ENCODE measurements around the gene LGMN. TPM values are rescaled to one million over a fixed set of nuclear protein-coding genes. Genes with fewer than 3 reads are reported as not detected.
A peak's percentile ranks its signal among the peaks of the same experiment; 100 is the strongest.

Gene LGMN
- total and polyA plus RNA-seq, 2 of the 13 experiments (the other 11 are each of a cell fraction or from before 2014, with no cell fraction given) = 28.9 to 76.4 TPM

DNA sequence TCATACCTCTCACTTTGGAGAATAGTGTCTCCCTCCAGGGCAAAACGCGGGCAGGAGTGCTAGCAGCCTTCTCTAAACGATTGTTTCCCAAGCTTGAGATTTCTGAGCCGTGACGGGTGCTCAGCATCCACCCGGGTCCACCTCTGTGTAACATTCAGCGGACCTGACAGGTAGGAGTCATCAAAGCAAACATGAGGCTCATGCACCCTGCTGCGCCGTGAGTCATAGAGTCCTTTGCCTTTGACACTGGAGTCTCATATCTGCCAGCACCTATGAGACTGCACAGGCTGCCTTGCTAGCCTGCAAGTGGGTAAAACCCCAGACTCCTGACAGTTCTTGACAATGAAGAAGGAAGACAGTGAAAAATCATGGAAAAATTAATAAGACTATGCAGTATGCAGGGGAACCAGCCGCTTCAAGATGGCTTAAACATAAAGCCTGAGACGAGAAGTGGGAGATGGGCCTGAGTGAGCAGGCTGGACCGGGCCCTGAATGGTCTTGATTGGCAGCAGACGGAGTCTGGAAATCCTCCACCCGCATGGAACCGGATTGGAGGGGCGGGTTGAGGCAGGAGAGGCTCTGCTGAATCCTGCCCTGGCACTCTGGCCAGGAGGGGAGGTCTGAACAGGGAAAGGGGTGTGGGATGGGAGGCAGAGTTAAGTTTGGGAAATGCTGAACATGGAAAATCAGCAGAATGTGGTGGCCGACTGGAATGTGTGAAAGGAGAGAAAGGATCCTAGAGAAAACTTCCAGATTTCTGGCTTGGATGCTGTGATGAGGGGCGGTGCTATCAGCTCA lies 54.2 kb downstream of the LGMN start (continued):
- peak; percentile 81 for TF ChIP-seq CREB1 (IDR thresholded peaks at IDR 0.05)
- TF ChIP-seq CREB1 (CRISPR knock-in tag; IDR thresholded peaks at IDR 0.05) = no peak
- TF ChIP-seq, protein P1, sequence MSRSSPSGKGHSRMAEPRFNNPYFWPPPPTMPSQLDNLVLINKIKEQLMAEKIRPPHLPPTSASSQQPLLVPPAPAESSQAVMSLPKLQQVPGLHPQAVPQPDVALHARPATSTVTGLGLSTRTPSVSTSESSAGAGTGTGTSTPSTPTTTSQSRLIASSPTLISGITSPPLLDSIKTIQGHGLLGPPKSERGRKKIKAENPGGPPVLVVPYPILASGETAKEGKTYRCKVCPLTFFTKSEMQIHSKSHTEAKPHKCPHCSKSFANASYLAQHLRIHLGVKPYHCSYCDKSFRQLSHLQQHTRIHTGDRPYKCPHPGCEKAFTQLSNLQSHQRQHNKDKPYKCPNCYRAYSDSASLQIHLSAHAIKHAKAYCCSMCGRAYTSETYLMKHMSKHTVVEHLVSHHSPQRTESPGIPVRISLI (CRISPR knock-in tag; IDR thresholded peaks at IDR 0.05; ENCODE audit: borderline replicate concordance) = no peak
- TF ChIP-seq ZNF33B (CRISPR knock-in tag; IDR thresholded peaks at IDR 0.05) = no peak
- TF ChIP-seq, protein P2, sequence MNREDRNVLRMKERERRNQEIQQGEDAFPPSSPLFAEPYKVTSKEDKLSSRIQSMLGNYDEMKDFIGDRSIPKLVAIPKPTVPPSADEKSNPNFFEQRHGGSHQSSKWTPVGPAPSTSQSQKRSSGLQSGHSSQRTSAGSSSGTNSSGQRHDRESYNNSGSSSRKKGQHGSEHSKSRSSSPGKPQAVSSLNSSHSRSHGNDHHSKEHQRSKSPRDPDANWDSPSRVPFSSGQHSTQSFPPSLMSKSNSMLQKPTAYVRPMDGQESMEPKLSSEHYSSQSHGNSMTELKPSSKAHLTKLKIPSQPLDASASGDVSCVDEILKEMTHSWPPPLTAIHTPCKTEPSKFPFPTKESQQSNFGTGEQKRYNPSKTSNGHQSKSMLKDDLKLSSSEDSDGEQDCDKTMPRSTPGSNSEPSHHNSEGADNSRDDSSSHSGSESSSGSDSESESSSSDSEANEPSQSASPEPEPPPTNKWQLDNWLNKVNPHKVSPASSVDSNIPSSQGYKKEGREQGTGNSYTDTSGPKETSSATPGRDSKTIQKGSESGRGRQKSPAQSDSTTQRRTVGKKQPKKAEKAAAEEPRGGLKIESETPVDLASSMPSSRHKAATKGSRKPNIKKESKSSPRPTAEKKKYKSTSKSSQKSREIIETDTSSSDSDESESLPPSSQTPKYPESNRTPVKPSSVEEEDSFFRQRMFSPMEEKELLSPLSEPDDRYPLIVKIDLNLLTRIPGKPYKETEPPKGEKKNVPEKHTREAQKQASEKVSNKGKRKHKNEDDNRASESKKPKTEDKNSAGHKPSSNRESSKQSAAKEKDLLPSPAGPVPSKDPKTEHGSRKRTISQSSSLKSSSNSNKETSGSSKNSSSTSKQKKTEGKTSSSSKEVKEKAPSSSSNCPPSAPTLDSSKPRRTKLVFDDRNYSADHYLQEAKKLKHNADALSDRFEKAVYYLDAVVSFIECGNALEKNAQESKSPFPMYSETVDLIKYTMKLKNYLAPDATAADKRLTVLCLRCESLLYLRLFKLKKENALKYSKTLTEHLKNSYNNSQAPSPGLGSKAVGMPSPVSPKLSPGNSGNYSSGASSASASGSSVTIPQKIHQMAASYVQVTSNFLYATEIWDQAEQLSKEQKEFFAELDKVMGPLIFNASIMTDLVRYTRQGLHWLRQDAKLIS (CRISPR knock-in tag; IDR thresholded peaks at IDR 0.05) = no peak
- no peak for TF ChIP-seq MLXIP (CRISPR knock-in tag; IDR thresholded peaks at IDR 0.05; ENCODE audit: borderline replicate concordance)
- TF ChIP-seq ARID5B (CRISPR knock-in tag; IDR thresholded peaks at IDR 0.05) = peak; percentile 55
- TF ChIP-seq ZNF607 (CRISPR knock-in tag; IDR thresholded peaks at IDR 0.05; ENCODE audit: borderline replicate concordance) = no peak
- TF ChIP-seq ZNF7 (CRISPR knock-in tag; IDR thresholded peaks at IDR 0.05) = no peak
- TF ChIP-seq, protein P3, sequence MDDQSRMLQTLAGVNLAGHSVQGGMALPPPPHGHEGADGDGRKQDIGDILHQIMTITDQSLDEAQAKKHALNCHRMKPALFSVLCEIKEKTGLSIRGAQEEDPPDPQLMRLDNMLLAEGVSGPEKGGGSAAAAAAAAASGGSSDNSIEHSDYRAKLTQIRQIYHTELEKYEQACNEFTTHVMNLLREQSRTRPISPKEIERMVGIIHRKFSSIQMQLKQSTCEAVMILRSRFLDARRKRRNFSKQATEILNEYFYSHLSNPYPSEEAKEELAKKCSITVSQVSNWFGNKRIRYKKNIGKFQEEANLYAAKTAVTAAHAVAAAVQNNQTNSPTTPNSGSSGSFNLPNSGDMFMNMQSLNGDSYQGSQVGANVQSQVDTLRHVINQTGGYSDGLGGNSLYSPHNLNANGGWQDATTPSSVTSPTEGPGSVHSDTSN (CRISPR knock-in tag; IDR thresholded peaks at IDR 0.05; ENCODE audit: borderline replicate concordance) = no peak
- TF ChIP-seq REXO4 (CRISPR knock-in tag; IDR thresholded peaks at IDR 0.05; ENCODE audit: borderline replicate concordance) = no peak
- TF ChIP-seq JUND (CRISPR knock-in tag; IDR thresholded peaks at IDR 0.05) = peak; percentile 79
- TF ChIP-seq, protein P4, sequence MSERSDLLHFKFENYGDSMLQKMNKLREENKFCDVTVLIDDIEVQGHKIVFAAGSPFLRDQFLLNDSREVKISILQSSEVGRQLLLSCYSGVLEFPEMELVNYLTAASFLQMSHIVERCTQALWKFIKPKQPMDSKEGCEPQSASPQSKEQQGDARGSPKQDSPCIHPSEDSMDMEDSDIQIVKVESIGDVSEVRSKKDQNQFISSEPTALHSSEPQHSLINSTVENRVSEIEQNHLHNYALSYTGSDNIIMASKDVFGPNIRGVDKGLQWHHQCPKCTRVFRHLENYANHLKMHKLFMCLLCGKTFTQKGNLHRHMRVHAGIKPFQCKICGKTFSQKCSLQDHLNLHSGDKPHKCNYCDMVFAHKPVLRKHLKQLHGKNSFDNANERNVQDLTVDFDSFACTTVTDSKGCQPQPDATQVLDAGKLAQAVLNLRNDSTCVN (CRISPR knock-in tag; IDR thresholded peaks at IDR 0.05; ENCODE audit: borderline replicate concordance) = no peak
